Hindlimb muscle (tissue), 1 donor: ENCODE data around the gene TNIK. TPM values are rescaled to one million over a fixed set of nuclear protein-coding genes. Genes with fewer than 3 reads are reported as not detected.
"Not testable (repeated sequence)": the region's sequence is repeated elsewhere in the genome, so short reads cannot be mapped to it uniquely, and the experiment has no call there.

ENCODE experiments used
- DNase-seq: peaks from one replicate; pipeline ENCODE4 v3.0.0-alpha.2; 2013
- polyA plus RNA-seq: library from polyadenylated mRNA; unstranded; fragments of 120-200 nt; gene quantifications from one replicate; pipeline ENCODE4 v1.2.1, GENCODE V29; 2013; ENCODE audit not compliant: insufficient read length

The TNIK gene
- polyA plus RNA-seq, 1 donor = 49.1 TPM

DNA sequence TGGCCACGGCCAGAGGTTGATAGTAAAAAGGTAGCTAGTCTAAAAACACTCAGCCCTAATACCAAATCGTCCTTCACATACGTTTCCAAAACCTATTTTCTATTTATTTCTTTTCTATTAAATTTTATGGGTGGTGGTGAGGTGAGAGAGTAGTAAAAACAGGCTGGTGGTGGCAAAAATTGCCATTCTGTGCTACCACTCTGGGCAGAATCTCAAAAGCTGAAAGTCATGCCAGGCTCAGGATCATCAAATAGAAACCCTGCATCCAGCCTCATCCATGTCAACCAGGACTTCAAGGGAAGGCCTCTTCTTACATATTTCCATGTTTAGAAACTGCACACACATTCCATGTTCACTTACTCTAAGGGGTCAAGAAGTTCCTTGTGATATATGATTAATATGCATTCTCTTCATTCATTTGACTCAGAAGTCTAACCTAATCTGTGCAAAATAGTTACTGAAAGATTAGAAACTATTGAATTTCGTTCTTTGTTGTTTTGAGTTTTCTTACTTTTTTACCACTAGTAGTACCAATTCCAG is 153.1 kb downstream of the TNIK start:
- DNase-seq = no peak

DNA sequence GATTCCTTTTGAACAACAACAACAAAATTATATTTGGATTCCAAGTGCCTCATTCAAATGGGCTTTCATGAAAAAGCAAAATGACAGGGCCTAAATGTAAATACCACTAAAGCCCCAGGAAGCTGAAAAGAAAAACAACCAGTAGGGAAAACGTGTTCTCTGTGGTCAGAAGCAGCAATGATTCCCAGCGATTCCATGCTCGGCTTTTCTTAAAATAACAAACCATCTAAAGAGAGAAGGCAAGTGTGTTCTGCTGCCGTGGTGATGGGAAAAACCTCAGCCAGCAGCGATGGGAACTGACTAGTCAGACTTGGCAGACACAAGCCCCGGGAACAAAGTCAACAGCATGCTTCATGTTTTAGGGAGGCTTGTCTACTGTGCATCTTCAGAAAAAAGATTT is 153.6 kb downstream of the TNIK start:
- peak; percentile 80 for DNase-seq

DNA sequence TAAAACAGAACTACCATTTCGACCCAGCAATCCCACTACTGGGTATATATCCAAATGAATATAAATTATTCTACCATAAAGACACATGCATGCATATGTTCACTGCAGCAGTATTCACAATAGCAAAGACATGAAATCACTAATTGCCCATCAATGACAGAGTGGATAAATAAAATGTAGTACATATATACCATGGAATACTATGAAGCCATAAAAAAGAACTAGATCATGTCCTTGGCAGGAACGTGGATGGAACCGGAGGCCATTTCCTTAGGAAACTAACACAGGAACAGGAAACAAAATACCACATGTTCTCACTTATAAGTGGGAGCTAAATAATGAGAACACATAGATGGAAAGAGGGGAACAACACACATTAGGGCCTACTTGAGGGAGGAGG is 154.4 kb downstream of the TNIK start:
- not testable (repeated sequence) for DNase-seq

DNA sequence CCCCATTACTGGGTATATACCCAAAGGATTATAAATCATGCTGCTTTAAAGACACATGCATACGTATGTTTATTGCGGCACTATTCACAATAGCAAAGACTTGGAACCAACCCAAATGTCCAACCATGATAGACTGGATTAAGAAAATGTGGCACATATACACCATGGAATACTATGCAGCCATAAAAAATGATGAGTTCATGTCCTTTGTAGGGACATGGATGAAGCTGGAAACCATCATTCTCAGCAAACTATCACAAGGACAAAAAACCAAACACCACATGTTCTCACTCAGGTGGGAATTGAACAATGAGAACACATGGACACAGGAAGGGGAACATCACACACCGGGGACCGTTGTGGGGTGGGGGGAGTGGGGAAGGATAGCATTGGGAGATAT is 155.7 kb downstream of the TNIK start:
- not testable (repeated sequence) for DNase-seq

DNA sequence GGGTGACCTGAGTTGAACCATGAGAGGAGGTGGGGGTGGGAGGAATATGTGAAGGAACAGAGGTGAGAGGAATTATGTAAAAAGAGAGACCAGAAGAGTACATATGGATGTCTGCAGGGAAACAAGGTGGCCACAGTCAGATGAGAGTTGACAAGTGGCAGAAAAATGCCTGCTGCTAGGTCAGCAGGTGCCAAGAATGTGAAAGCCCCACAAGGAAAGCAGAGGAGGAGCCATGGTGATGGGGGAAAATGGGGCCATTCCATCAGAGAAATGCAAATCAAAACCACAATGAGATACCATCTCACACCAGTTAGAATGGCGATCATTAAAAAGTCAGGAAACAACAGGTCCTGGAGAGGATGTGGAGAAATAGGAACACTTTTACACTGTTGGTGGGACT is 156.2 kb downstream of the TNIK start:
- not testable (repeated sequence) for DNase-seq

DNA sequence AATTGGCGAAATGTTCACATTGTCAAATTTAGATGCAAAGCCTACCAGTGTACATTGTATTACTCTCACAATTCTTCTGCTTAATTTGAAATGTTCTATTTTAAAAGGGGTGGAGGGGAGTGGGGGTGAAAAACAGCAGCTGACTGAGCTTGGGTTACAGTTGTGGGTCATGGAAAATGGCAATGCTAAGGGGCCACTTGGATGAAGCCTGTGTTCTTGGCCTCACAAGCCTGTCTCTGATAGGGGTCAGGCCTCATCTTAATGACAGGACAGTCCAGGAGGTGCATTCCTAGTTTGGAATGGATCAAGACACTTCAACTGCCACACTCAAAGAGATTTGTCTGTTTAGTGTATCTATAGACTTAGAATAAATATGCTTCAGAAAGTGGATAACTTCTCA is 158.2 kb downstream of the TNIK start:
- DNase-seq = no peak

DNA sequence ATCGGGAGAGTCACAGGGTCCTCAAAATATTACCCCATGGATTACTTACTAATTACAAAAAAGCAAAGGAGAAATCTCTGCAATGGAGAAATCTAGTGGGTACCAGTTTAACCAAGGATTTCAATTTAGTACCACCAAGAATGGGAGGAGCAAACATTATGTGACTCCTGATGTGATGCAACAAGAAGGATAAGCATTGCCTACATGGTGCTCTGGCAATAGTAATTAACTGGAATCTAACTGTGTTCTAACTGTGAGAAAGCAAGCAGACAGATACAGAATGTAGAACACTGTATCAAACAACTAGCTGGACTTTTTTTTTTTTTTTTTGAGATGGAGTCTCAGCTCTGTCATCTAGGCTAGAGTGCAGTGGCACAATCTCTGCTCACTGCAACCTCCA is 159.2 kb downstream of the TNIK start:
- DNase-seq = no peak

DNA sequence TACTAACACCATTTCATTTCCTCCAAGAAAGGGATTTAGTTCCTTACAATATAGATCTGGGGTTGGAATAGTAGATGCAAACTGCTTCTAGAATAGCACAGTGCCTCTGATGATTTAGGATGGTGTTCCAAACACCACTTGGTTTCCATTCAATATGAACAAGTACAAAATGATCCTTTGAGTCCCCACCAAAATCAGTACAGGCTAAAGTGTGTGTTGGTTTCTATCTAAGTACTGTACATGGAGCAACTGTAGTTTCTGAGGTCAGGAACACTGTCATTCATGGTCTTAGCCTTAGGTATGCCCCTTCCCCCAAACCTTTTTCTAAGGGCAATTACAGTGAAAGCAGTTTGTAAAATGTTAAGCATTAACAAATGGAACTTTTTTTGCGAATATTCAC is 162.3 kb downstream of the TNIK start:
- no peak for DNase-seq

DNA sequence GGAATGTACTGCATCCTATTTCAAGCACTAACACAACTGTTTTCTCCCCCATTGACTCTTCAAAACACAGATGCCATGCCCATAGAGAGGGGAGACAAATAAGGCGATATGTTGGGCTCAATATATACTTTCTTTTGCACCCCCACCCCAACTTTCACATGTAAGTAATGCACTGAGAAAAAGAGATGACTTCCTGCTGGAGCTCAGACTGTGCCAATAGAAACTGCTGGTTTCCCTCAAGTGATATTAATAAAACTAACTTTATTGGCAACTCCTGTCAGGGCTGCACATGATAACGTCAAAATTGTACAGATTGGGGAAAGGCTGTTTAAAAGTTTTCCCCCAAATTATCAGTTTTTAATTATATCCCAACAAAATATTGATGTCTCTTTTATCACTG is 163.0 kb downstream of the TNIK start:
- no peak for DNase-seq

DNA sequence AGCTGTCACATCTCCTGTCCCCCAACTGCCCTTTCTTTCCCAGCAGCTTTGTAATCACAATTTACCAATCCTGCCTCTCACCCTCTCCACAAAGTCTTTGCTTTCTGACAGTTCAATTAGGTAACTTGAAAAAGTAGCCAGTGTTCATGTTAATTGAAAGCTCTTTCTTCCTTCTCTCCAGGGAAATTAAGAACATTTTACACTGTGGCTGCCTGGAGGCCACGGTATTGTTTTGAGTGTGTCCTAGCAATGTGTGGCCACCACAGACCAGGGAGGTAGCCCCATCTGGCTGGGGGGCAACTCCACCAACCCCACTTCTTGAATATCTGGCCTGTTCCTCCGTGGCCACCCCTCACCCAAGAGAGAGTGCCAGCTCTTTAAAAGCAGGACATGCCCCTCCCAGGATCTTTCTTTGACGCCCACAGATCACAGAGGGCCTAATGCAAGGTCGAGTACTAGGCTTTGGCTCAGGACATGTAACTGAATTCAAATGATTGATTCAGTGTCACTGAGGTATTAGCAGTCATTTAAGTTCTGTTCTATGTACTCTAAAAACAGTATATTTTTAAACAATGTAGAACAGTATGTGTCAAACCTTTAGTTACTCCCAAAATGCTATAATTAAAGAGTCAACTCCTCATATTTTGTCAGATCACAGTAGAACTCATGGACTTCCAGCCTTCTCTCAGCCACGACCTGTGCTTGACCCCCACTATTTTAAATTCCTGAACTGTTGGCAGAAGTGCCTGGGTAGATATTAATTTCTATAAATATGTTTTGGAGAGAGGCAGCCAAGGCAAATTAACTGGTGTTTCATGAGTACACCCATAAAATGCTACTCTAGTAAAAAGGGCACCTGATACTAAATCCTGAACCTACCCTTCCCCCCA is 164.5 kb downstream of the TNIK start:
- no peak for DNase-seq

DNA sequence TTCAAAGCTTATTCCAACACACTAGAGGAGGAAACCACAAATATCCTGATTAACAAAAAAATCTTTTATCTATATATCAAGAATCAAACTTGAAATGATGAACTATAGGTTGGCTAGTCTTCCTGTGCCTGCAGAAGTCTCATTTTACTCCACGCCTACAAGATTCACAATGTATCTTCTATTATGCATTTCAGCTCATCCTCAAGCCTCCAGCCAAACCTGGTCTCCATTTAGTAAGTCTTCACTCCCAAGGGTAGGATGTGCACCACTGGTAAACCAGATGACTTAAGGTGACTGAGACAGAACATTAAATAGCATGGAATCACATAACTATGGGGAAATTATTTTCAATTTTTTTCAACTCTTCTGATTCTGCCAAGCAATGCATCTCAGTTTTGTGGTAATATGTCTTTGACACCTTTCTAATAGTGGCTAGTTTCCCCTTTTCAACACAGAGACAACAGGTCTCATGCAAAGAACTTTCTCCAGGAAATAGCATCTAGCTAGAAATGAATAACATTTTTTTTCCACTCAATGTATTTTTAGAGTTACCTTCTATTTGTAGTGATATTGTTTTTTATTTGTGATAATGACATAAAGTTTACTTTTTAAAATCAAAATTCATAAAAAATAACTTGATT is 166.9 kb downstream of the TNIK start:
- DNase-seq = no peak

DNA sequence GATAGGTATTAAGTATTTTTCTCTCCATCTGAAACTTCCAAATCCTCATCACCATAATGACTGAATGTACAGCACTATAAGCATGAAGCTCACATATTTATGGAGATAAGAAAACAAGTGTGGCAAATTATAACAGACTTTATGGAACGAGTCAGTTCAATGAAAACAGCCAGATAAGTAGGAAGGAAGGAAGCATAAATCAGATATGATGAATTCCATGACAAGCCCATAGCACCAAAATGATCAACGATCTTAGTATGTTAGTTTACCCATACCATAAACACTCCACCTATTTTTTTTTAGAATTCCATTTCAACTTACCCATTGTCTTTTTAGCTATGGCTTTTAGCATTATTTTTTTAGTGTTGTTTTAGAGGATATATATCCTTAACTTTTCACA is 169.5 kb downstream of the TNIK start:
- no peak for DNase-seq

DNA sequence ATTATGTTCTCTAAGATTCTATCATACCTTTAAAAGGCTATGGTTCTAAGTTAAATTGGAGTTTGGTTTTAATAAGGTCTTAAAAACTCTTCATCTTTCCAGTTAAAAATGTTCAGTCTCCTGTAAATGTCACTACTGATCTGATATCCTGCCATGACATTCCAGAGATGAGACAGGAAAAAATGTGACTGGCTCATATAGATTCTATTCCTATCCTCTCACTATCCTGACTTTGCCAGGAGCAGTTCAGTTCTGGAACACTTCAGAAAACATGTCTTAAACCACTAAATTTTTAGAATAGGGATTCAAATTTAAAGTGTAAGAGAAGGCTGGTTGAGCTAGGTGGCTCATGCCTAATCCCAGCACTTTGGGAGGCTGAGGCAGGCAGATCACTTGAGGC is 170.9 kb downstream of the TNIK start:
- DNase-seq = no peak

DNA sequence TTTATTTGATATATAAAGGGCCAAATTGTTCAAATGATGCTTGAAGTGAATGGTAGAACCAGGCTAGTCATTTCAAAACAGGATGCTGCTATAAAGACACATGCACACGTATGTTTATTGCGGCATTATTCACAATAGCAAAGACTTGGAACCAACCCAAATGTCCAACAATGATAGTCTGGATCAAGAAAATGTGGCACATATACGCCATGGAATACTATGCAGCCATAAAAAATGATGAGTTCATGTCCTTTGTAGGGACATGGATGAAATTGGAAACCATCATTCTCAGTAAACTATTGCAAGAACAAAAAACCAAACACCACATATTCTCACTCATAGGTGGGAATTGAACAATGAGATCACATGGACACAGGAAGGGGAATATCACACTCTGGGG is 172.4 kb downstream of the TNIK start:
- not testable (repeated sequence) for DNase-seq

DNA sequence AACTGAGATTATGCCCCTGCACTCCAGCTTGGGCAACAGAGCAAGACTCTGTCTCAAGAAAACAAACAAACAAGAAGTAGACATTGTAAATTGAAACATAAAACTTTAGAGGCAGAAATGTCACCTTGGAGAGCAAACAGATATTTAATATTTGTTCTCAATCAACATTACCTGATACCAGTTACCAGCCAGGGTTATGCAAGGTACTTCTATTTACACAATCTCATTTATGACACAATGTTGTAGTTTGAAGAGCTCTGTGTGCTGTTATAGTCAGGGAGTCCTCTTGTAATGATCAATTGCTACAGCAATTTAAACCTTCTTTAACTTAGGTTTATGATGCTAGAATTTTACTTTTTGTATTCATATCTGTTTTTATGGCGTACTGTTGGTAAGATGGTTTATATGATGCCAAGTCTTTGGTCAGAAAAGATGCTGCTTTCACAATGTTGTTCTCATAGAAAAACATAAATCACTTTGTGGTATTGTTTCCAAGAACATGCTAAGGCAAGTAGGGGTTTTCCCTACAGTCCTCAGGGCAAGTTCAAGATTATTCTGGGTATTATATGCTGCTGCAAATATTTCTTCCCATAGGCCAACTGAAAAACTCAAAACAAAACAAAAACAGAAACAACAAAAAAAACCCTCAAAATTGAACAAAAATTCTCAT is 173.5 kb downstream of the TNIK start:
- DNase-seq = no peak

DNA sequence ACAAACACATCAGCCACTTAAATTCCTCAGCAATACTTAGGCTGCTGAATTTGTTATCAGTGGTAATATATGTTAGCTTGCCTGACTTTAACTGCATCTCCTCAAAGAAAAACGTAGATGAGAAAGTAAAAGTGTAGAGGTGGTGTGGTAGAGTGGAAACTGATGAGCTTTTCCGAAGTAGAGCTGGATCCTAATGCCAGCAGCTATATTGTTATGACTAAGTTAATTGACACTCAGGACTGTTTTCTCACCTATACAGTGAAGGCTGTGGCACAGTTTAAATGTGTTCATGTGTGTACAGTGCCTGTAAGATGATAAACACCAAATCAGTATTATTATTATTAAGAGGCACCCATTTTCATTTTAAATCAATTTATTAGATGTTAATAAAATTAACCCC is 174.9 kb downstream of the TNIK start:
- DNase-seq = no peak

DNA sequence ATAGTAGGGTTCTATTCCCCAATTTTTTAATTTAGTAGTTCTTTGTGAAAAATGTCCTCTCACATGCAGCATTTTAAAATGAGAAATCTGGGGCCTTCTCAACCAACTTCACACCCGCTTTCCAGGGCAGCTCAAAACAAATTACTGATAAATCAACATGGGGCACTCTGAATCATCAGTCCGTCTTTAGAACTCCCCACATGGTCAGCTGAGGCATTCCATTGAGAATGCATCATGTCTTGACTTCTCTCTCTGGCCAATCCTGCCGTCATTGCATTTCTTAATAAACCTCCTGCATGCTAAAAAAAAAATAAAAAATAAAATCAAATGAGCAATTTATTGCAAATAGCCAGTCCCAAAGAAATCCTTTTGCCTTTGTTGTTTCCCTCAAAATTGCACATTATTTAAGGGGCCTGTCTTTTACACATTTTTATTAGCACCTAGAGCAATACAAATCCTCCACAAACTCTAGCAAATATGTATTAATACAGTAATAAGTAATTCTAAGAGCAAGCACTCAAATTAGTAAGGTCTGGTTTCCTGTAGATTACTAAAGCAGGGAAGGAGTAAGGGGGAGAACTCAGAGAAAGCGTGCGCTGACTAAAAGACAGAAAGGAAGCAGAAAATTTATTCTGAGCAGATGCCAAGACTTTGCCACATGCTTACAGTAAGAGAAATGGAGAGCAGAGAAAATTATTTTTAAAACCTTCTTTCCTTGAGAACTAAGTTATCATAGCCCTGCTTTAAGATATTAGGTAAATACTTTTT is 175.7 kb downstream of the TNIK start:
- peak; percentile 30 for DNase-seq

DNA sequence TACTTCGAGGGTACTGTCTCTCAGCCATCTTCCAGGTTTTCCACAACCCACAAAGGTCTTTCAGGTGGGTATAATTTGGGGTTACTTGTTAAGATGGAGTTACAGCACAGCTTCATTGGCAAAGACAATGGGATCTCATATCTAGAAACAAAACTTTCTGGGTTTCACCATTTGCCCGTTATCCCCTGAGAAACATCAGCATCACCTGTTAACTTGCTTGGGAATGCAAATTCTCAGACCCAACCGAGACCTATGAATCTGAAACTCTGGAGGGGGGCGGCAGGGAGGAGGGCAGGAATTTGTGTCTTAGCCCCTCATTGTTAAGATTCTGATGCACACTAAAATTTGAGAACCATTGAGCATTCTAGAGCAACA is 176.4 kb downstream of the TNIK start:
- no peak for DNase-seq

DNA sequence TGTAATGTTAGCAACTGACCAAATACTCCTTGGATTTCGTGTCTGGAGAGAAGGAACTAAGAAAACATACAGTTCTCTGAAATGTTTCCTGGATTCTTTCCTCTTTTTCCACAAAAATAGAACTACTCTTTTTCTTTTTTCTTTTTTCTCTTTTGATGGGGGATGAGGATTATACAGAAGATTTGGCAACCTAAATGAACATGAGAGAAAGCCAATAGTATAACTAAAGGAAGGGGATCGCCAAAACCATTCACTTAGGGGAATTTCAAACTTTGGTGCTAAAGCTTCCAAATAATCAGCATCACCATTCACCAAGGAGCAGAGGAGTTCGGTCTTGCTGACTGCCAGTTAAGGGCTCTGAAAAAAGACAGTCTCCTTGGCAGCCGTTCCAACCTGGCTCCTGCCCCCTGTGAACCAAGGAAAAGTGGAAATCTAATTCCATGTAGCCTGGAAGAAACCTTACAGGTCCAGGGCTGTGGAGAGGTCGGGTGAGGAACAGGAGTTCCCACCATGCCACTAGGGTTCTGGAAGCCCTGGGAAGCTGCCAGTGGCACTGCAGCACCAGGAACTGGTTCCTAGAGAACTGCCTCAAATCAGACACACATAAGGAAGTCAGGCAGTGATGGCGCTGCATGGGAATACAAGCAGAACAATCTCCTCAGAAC is 176.9 kb downstream of the TNIK start:
- peak; percentile 54 for DNase-seq

DNA sequence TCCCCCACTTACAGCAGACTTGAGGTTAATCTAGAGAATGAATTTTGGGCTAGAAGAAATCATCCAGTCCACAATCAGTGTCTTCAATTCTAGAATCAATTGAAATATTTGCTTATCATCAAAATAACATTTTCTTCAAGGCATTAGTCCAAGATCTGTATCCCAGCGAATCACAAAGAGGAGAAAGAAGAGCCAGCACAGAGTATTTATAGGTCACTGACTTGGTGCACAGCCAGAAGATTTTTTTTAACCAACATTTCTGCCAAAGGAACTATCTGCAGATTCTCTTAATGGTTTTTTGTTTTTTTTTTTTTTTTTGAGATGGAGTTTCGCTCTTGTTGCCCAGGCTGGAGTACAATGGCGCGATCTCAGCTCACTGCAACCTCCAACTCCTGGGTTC is 178.2 kb downstream of the TNIK start:
- DNase-seq = peak; percentile 70

DNA sequence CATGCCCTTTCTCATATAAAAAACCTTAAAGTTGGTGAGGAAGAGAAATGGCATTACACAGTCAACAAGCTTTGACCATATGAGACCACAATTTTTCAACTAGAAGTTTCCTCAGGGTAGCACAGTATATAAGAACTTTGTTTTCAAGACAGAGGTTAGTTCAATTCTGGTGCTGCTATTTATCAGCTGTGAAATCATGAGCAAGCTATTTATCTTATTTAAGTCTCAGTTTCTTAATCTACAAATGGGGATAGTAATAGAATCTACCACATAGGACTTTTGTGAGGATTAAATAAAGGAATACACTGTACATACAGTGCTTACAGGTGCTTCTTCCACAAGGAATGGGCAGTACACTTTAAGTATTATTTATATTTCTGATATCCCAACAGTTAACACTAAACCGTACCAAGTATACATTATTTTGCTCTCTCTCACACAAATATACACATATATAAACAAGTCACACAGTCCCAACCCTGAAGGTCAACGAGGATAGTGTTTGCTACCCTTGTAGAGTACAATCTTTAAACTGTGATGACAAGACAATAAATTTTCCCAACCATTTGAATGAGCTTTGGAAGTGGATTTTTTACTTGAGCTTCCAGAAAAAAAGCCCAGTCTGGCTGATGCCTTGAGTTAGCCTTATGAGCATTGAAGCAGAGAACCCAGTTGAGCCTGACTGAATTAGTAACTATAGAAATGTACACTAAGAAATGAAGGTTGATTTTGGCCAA is 178.8 kb downstream of the TNIK start:
- DNase-seq = no peak
